H9 (cell line): Measurements from ENCODE around the gene STON2. TPM values are rescaled to one million over a fixed set of nuclear protein-coding genes. Genes with fewer than 3 reads are reported as not detected.

Experiments used
- DNase-seq: peaks from one replicate; pipeline ENCODE4 v3.0.0-alpha.2; 2017
- H2AFZ ChIP-seq: one replicate; pipeline ENCODE4 v1.6.1; 2013; ENCODE audit warnings: mild to moderate bottlenecking, low read length, control low read depth, moderate library complexity
- H2AK5ac ChIP-seq: 2 replicates; pipeline ENCODE4 v1.6.1; 2013; ENCODE audit warnings: low read length, control low read depth, mixed read lengths; ENCODE audit not compliant: insufficient read length
- H2BK120ac ChIP-seq: one replicate; pipeline ENCODE4 v1.6.1; 2013; ENCODE audit warnings: low read depth, mild to moderate bottlenecking, low read length, control low read depth, inconsistent platforms; ENCODE audit not compliant: poor library complexity, severe bottlenecking
- H2BK12ac ChIP-seq: 2 replicates; pipeline ENCODE4 v1.6.1; 2013; ENCODE audit warnings: low read length, control low read depth, mixed read lengths, low read depth; ENCODE audit not compliant: insufficient read length
- H2BK15ac ChIP-seq: 2 replicates; pipeline ENCODE4 v1.6.1; 2013; ENCODE audit warnings: low read depth, low read length, control low read depth
- H2BK20ac ChIP-seq: one replicate; pipeline ENCODE4 v1.6.1; 2013; ENCODE audit warnings: low read depth, mild to moderate bottlenecking, low read length, control low read depth, inconsistent platforms; ENCODE audit not compliant: poor library complexity, severe bottlenecking
- H2BK5ac ChIP-seq: 2 replicates; pipeline ENCODE4 v1.6.1; 2013; ENCODE audit warnings: low read length, control low read depth, mixed read lengths; ENCODE audit not compliant: insufficient read length
- H3K14ac ChIP-seq: 2 replicates; pipeline ENCODE4 v1.6.1; 2013; ENCODE audit warnings: low read length, control low read depth; ENCODE audit not compliant: insufficient read depth
- H3K18ac ChIP-seq: 2 replicates; pipeline ENCODE4 v1.6.1; 2013; ENCODE audit warnings: low read depth, mild to moderate bottlenecking, mixed read lengths, low read length, control low read depth; ENCODE audit not compliant: insufficient read length
- H3K23ac ChIP-seq: 2 replicates; pipeline ENCODE4 v1.6.1; 2013; ENCODE audit warnings: low read length, control low read depth, mixed read lengths, low read depth; ENCODE audit not compliant: insufficient read length
- H3K23me2 ChIP-seq: 2 replicates; pipeline ENCODE4 v1.6.1; 2013; ENCODE audit warnings: low read depth, mild to moderate bottlenecking, mixed read lengths, low read length, control low read depth; ENCODE audit not compliant: insufficient read length, poor library complexity, severe bottlenecking
- H3K27ac ChIP-seq: 2 replicates; pipeline ENCODE4 v1.5.1; 2013; ENCODE audit warnings: low read length, control low read depth, mixed read lengths, low read depth; ENCODE audit not compliant: insufficient read length
- H3K27me3 ChIP-seq: 2 replicates; pipeline ENCODE4 v1.6.1; 2013; ENCODE audit warnings: low read length, control low read depth, inconsistent platforms; ENCODE audit not compliant: insufficient read depth
- H3K4ac ChIP-seq: 2 replicates; pipeline ENCODE4 v1.6.1; 2013; ENCODE audit warnings: low read depth, mild to moderate bottlenecking, control low read depth, inconsistent platforms, low read length, moderate library complexity
- H3K4me1 ChIP-seq: 2 replicates; pipeline ENCODE4 v1.6.1; 2013; ENCODE audit warnings: low read length, control low read depth, inconsistent platforms; ENCODE audit not compliant: insufficient read depth
- H3K4me2 ChIP-seq: 2 replicates; pipeline ENCODE4 v1.6.1; 2013; ENCODE audit warnings: low read length, control low read depth, mixed read lengths; ENCODE audit not compliant: insufficient read length, insufficient read depth
- H3K56ac ChIP-seq: 2 replicates; pipeline ENCODE4 v1.6.1; 2013; ENCODE audit warnings: low read depth, mild to moderate bottlenecking, mixed read lengths, low read length, control low read depth; ENCODE audit not compliant: insufficient read length
- H3K79me1 ChIP-seq: 2 replicates; pipeline ENCODE4 v1.6.1; 2013; ENCODE audit warnings: low read depth, mild to moderate bottlenecking, moderate library complexity, low read length, control low read depth, inconsistent platforms; ENCODE audit not compliant: insufficient read depth, poor library complexity, severe bottlenecking
- H3K79me2 ChIP-seq: 2 replicates; pipeline ENCODE4 v1.6.1; 2013; ENCODE audit warnings: low read length, control low read depth, inconsistent platforms; ENCODE audit not compliant: insufficient read depth
- H3K9ac ChIP-seq: 2 replicates; pipeline ENCODE4 v1.6.1; 2013; ENCODE audit warnings: low read length, control low read depth, mixed read lengths; ENCODE audit not compliant: insufficient read length; ENCODE audit errors: extremely low read depth
- H3K9me3 ChIP-seq: one replicate; pipeline ENCODE4 v1.6.1; 2013; ENCODE audit warnings: low read depth, low read length, inconsistent platforms; ENCODE audit not compliant: control insufficient read depth
- H3T11ph ChIP-seq: one replicate; pipeline ENCODE4 v1.6.1; 2013; ENCODE audit warnings: mild to moderate bottlenecking, low read length, control low read depth, inconsistent platforms
- H4K20me1 ChIP-seq: one replicate; pipeline ENCODE4 v1.6.1; 2013; ENCODE audit not compliant: control insufficient read depth, insufficient read length, insufficient read depth
- H4K5ac ChIP-seq: 2 replicates; pipeline ENCODE4 v1.6.1; 2013; ENCODE audit warnings: low read depth, mild to moderate bottlenecking, mixed read lengths, low read length, control low read depth; ENCODE audit not compliant: insufficient read length
- H4K8ac ChIP-seq: replicated peaks from 2 replicates; pipeline ENCODE4 v1.6.1; 2013; ENCODE audit warnings: low read length, control low read depth, mixed read lengths, low read depth; ENCODE audit not compliant: insufficient read length
- H4K91ac ChIP-seq: 2 replicates; pipeline ENCODE4 v1.6.1; 2013; ENCODE audit warnings: low read depth, mild to moderate bottlenecking, moderate library complexity, mixed read lengths, low read length, control low read depth; ENCODE audit not compliant: insufficient read length
- H3K27ac Mint-ChIP-seq, 3 experiments: 2 replicates in 2 of 3; 3 replicates in 1 of 3; pipeline ENCODE4 v1.8.0; 2020 to 2021; ENCODE audit warnings: mixed read lengths in 3 of 3, mild to moderate bottlenecking in 1 of 3, moderate library complexity in 1 of 3
- H3K27me3 Mint-ChIP-seq: 2 replicates; pipeline ENCODE4 v1.8.0; 2021; ENCODE audit warnings: low read depth, mild to moderate bottlenecking, moderate library complexity, mixed read lengths
- H3K36me3 Mint-ChIP-seq, 3 experiments: 2 replicates in 2 of 3; 3 replicates in 1 of 3; pipeline ENCODE4 v1.8.0; 2020 to 2021; ENCODE audit warnings: low read depth in 3 of 3, mixed read lengths in 3 of 3; ENCODE audit not compliant: insufficient read depth in 1 of 3
- H3K4me1 Mint-ChIP-seq, 2 experiments: 2 replicates each; pipeline ENCODE4 v1.8.0; 2020; ENCODE audit warnings: mixed read lengths in 2 of 2
- H3K4me3 Mint-ChIP-seq, 2 experiments: 2 replicates in 1 of 2; 3 replicates in 1 of 2; pipeline ENCODE4 v1.8.0; 2020 to 2021; ENCODE audit warnings: mild to moderate bottlenecking in 2 of 2, mixed read lengths in 2 of 2, moderate library complexity in 1 of 2
- H3K9me3 Mint-ChIP-seq, 2 experiments: 2 replicates in 1 of 2; 3 replicates in 1 of 2; pipeline ENCODE4 v1.8.0; 2020; ENCODE audit warnings: mild to moderate bottlenecking in 2 of 2, mixed read lengths in 2 of 2, moderate library complexity in 1 of 2
- CTCF ChIP-seq: fragments of 200-600 bp; sonication (generic); conservative IDR thresholded peaks from 3 replicates; pipeline ENCODE4 v1.8.0; 2021; ENCODE audit warnings: antibody characterized with exemption, mild to moderate bottlenecking
- WGBS: extraction: QIAGEN DNeasy Blood & Tissue Kit; methylation state at CpG from one replicate; pipeline ENCODE4 v1.1.7; 2013; ENCODE audit warnings: missing lambda C conversion rate, low lambda C conversion rate, mixed read lengths; ENCODE audit not compliant: insufficient read length; ENCODE audit errors: extremely low coverage; 5-methylcytosine and 5-hydroxymethylcytosine counted together
- total RNA-seq: library from RNA; stranded (reverse); gene quantifications from 2 replicates; pipeline ENCODE4 v1.2.1, GENCODE V29; 2021

Gene STON2
- total RNA-seq, 1 experiment from 2014 or later = 62.9 TPM

GRCh38 chr14:81432219-81432661, 32.1 kb upstream of the STON2 start:
- H3K4ac ChIP-seq = no peak overlapping the region
- WGBS = no CpG with 5 or more reads among the region's 3 CpGs
- H3K4me2 ChIP-seq = no peak overlapping the region
- no peak overlapping the region for H3K56ac ChIP-seq
- no peak overlapping the region for H4K91ac ChIP-seq
- no peak overlapping the region for H4K5ac ChIP-seq
- H4K20me1 ChIP-seq = no peaks in the 10 kb centered on the region
- peaks cover 16% of the 10 kb centered on the region for H3K23me2 ChIP-seq
- Mint-ChIP-seq H3K9me3 (no peaks in the 10 kb centered on the region), H3K4me1 (peaks cover 47 to 58% of the 10 kb centered on the region in 2 experiments), H3K4me3 (no peak overlapping the region), H3K36me3 (peaks cover 0 to 4% (median 0%) of the 10 kb centered on the region in 3 experiments; a peak in 1 of 7 replicates), H3K27me3 (peaks cover 12% of the 10 kb centered on the region), H3K27ac (no peak overlapping the region)
- H2BK12ac ChIP-seq = no peak overlapping the region
- no peak overlapping the region for H3T11ph ChIP-seq
- DNase-seq = no peak
- no peak overlapping the region for H3K9ac ChIP-seq
- H3K79me2 ChIP-seq = peaks cover 23% of the 10 kb centered on the region; the same call in 1 of the 2 replicates
- H2BK5ac ChIP-seq = no peak overlapping the region
- H4K8ac ChIP-seq = no peak overlapping the region
- TF ChIP-seq CTCF = no peak
- no peak overlapping the region for H3K14ac ChIP-seq
- no peak overlapping the region for H2AFZ ChIP-seq
- no peak overlapping the region for H3K27ac ChIP-seq
- H3K27me3 ChIP-seq = peaks cover 4% of the 10 kb centered on the region; the same call in 1 of the 2 replicates
- no peak overlapping the region for H3K18ac ChIP-seq
- no peak overlapping the region for H2BK120ac ChIP-seq
- H2BK20ac ChIP-seq = no peak overlapping the region
- H3K79me1 ChIP-seq = no peaks in the 10 kb centered on the region
- no peak overlapping the region for H2AK5ac ChIP-seq
- no peaks in the 10 kb centered on the region for H3K9me3 ChIP-seq
- no peak overlapping the region for H2BK15ac ChIP-seq
- no peak overlapping the region for H3K23ac ChIP-seq
- peaks cover 14% of the 10 kb centered on the region; the same call in 1 of the 2 replicates for H3K4me1 ChIP-seq
